ENCODE results near the gene SPATA17.
"Not testable (repeated sequence)": the region's sequence is repeated elsewhere in the genome, so short reads cannot be mapped to it uniquely, and the experiment has no call there.

Gene SPATA17

GRCh38 chr1:217630711-217631591, at the start of gene SPATA17, which contains the start of gene GPATCH2:
Gene SPATA17, plus strand, starts transcription at chr1:217631344. Its CDS starts 35 bp downstream, at chr1:217631379.
Gene GPATCH2, minus strand, starts transcription at chr1:217631090. Its CDS starts 119 bp downstream, at chr1:217630971.
- TF ChIP-seq, protein P1, sequence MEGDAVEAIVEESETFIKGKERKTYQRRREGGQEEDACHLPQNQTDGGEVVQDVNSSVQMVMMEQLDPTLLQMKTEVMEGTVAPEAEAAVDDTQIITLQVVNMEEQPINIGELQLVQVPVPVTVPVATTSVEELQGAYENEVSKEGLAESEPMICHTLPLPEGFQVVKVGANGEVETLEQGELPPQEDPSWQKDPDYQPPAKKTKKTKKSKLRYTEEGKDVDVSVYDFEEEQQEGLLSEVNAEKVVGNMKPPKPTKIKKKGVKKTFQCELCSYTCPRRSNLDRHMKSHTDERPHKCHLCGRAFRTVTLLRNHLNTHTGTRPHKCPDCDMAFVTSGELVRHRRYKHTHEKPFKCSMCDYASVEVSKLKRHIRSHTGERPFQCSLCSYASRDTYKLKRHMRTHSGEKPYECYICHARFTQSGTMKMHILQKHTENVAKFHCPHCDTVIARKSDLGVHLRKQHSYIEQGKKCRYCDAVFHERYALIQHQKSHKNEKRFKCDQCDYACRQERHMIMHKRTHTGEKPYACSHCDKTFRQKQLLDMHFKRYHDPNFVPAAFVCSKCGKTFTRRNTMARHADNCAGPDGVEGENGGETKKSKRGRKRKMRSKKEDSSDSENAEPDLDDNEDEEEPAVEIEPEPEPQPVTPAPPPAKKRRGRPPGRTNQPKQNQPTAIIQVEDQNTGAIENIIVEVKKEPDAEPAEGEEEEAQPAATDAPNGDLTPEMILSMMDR (IDR thresholded peaks at IDR 0.05): no peak
- H3K27me3 Mint-ChIP-seq (ENCODE audit: low read depth, poor library complexity): peaks cover 5% of the 10 kb centered on the region
- H3K9me3 Mint-ChIP-seq: no peaks in the 10 kb centered on the region
- H3K27ac Mint-ChIP-seq: peak within 1 kb of the TSS; percentile 100
- DNase-seq: peak; percentile 73
- no peaks in the 10 kb centered on the region for H3K36me3 Mint-ChIP-seq (ENCODE audit: low read depth)
- H3K4me1 Mint-ChIP-seq: peaks cover 39% of the 10 kb centered on the region
- H3K4me3 Mint-ChIP-seq: peak within 1 kb of the TSS; percentile 96

- H3K36me3 Mint-ChIP-seq (ENCODE audit: low read depth): peaks cover 25% of the 10 kb centered on the region
- DNase-seq; H3K9me3 Mint-ChIP-seq; H3K4me1 Mint-ChIP-seq; H3K4me3 Mint-ChIP-seq; H3K27me3 Mint-ChIP-seq (ENCODE audit: low read depth, poor library complexity): not testable (repeated sequence)
- H3K27ac Mint-ChIP-seq: peak overlapping the region; percentile 46
Measured at GRCh38 chr1:217584286-217584811, 46.8 kb upstream of the SPATA17 start.

DNA sequence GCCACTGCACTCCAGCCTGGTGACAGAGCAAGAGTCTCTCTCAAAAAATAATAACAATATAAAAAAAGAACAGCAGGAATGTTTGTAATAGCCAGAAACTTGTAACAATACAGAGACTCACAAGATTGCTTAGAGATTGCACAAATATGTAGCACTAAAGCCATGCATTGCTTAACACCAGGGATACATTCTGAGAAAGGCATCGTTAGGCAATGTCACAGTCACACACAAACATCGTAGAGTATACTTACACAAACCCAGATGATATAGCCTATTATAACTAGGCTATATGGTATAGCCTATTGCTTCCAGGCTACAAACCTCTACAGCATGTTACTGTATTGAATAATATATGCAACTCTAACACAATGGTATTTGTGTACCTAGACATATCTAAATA, 45.6 kb upstream of the SPATA17 start:
- no peak overlapping the region for H3K27ac Mint-ChIP-seq
- H3K9me3 Mint-ChIP-seq: no peaks in the 10 kb centered on the region
- H3K36me3 Mint-ChIP-seq (ENCODE audit: low read depth): peaks cover 25% of the 10 kb centered on the region
- TF ChIP-seq, protein P1 (IDR thresholded peaks at IDR 0.05): no peak
- no peak overlapping the region for H3K4me3 Mint-ChIP-seq
- no peaks in the 10 kb centered on the region for H3K27me3 Mint-ChIP-seq (ENCODE audit: low read depth, poor library complexity)
- peaks cover 4% of the 10 kb centered on the region for H3K4me1 Mint-ChIP-seq
- DNase-seq: no peak

GRCh38 chr1:217586586-217586985, 44.6 kb upstream of the SPATA17 start:
- no peak for DNase-seq
- Mint-ChIP-seq H3K9me3 (no peaks in the 10 kb centered on the region), H3K27ac (no peak overlapping the region), H3K27me3 (ENCODE audit: low read depth, poor library complexity) (no peaks in the 10 kb centered on the region), H3K36me3 (ENCODE audit: low read depth) (peaks cover 18% of the 10 kb centered on the region), H3K4me3 (no peak overlapping the region), H3K4me1 (peaks cover 4% of the 10 kb centered on the region)
- TF ChIP-seq, protein P1 (IDR thresholded peaks at IDR 0.05): no peak

GRCh38 chr1:217590598-217590997, 40.5 kb upstream of the SPATA17 start:
- Mint-ChIP-seq H3K4me1 (peaks cover 4% of the 10 kb centered on the region), H3K27ac (no peak overlapping the region), H3K36me3 (ENCODE audit: low read depth) (peaks cover 5% of the 10 kb centered on the region), H3K9me3 (no peaks in the 10 kb centered on the region), H3K27me3 (ENCODE audit: low read depth, poor library complexity) (no peaks in the 10 kb centered on the region), H3K4me3 (no peak overlapping the region)
- DNase-seq: no peak
- TF ChIP-seq, protein P1 (IDR thresholded peaks at IDR 0.05): peak; percentile 9

DNA sequence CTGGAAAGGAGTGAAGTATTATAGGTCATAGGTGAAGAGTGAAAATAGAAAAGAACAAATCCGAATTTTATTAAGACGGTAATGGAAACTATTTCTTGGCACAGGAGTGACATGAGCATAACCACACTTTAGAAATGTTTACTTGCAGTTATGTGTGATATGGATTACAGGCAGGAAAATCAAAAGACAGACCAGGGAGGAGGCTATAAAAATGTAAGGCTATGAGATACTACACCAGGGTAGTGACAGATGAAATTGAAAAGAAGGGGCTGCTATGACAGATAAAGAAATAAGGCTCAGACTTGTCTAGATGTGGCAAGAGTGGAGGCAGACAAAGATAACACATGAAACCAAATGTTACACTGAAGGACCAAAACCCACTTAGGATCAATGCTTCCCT, 32.0 kb upstream of the SPATA17 start:
- no peaks in the 10 kb centered on the region for H3K9me3 Mint-ChIP-seq
- no peaks in the 10 kb centered on the region for H3K27me3 Mint-ChIP-seq (ENCODE audit: low read depth, poor library complexity)
- H3K27ac Mint-ChIP-seq: no peak overlapping the region
- DNase-seq: no peak
- peaks cover 16% of the 10 kb centered on the region for H3K36me3 Mint-ChIP-seq (ENCODE audit: low read depth)
- TF ChIP-seq, protein P1 (IDR thresholded peaks at IDR 0.05): no peak
- no peak overlapping the region for H3K4me3 Mint-ChIP-seq
- H3K4me1 Mint-ChIP-seq: no peaks in the 10 kb centered on the region
